Skeletal muscle cell (primary cell): ENCODE data around the gene THRB.

ENCODE experiments used
- DNase-seq: peaks from one replicate; pipeline ENCODE4 v3.0.0-alpha.2; 2010; ENCODE audit warnings: low read depth
- H3K4me3 ChIP-seq: 2 replicates; pipeline ENCODE4 v1.5.1; 2011; ENCODE audit warnings: low read depth, mild to moderate bottlenecking, control low read depth, low read length, moderate library complexity

Gene THRB

GRCh38 chr3:24340966-24341365, 153.7 kb downstream of the THRB start:
- H3K4me3 ChIP-seq, result no peak overlapping the region
- DNase-seq, result no peak

GRCh38 chr3:24340161-24340560, 154.5 kb downstream of the THRB start:
- DNase-seq, result no peak

GRCh38 chr3:24339266-24339825, 155.3 kb downstream of the THRB start:
- DNase-seq, result no peak
- no peak overlapping the region for H3K4me3 ChIP-seq

More at GRCh38 chr3:24340161-24340560, 154.5 kb downstream of the THRB start:
- H3K4me3 ChIP-seq, result no peak overlapping the region

- DNase-seq, result no peak
- no peak overlapping the region for H3K4me3 ChIP-seq
Observed at GRCh38 chr3:24338409-24339130, 156.1 kb downstream of the THRB start.

GRCh38 chr3:24336101-24336500, 158.5 kb downstream of the THRB start:
- H3K4me3 ChIP-seq, result no peak overlapping the region
- no peak for DNase-seq

- no peak for DNase-seq
- no peak overlapping the region for H3K4me3 ChIP-seq
Observed at GRCh38 chr3:24332092-24332491, 162.6 kb downstream of the THRB start.

GRCh38 chr3:24323272-24323671, 171.4 kb downstream of the THRB start:
- DNase-seq, result no peak
- H3K4me3 ChIP-seq, result no peak overlapping the region

GRCh38 chr3:24320601-24321000, 174.0 kb downstream of the THRB start:
- no peak for DNase-seq
- H3K4me3 ChIP-seq, result no peak overlapping the region

- H3K4me3 ChIP-seq, result no peak overlapping the region
- DNase-seq, result no peak
Observed at GRCh38 chr3:24318677-24319287, 175.9 kb downstream of the THRB start.

- no peak for DNase-seq
- H3K4me3 ChIP-seq, result no peak overlapping the region
Observed at GRCh38 chr3:24316887-24317383, 177.7 kb downstream of the THRB start.

GRCh38 chr3:24315971-24316370, 178.7 kb downstream of the THRB start:
- H3K4me3 ChIP-seq, result no peak overlapping the region
- no peak for DNase-seq

- H3K4me3 ChIP-seq, result no peak overlapping the region
- no peak for DNase-seq
Observed at GRCh38 chr3:24315356-24315755, 179.3 kb downstream of the THRB start.

GRCh38 chr3:24311881-24312280, 182.8 kb downstream of the THRB start:
- H3K4me3 ChIP-seq, result no peak overlapping the region
- DNase-seq, result no peak

- no peak for DNase-seq
- H3K4me3 ChIP-seq, result no peak overlapping the region
Observed at GRCh38 chr3:24310887-24311286, 183.8 kb downstream of the THRB start.

GRCh38 chr3:24306518-24306917, 188.1 kb downstream of the THRB start:
- no peak overlapping the region for H3K4me3 ChIP-seq
- no peak for DNase-seq

- no peak overlapping the region for H3K4me3 ChIP-seq
- no peak for DNase-seq
Observed at GRCh38 chr3:24305795-24306467, 188.7 kb downstream of the THRB start.

GRCh38 chr3:24303057-24303754, 191.4 kb downstream of the THRB start:
- DNase-seq, result no peak
- H3K4me3 ChIP-seq, result no peak overlapping the region

GRCh38 chr3:24302396-24302795, 192.3 kb downstream of the THRB start:
- H3K4me3 ChIP-seq, result no peak overlapping the region
- no peak for DNase-seq

- no peak overlapping the region for H3K4me3 ChIP-seq
- DNase-seq, result no peak
Observed at GRCh38 chr3:24300949-24301348, 193.7 kb downstream of the THRB start.
